Sigmoid colon (tissue), 7 donors: ENCODE results near the gene C15orf61. TPM values are rescaled to one million over a fixed set of nuclear protein-coding genes. Genes with fewer than 3 reads are reported as not detected.

ENCODE experiments used
- DNase-seq: peaks from one replicate; pipeline ENCODE4 v3.0.0-alpha.2; 2019
- H3K27ac ChIP-seq, 4 donors: fragments of 200-600 bp; sonication (generic); one replicate each; pipeline ENCODE4 v1.5.1; 2016 to 2019; ENCODE audit warnings: mild to moderate bottlenecking in 1 of 4
- H3K27me3 ChIP-seq, 3 donors: fragments of 200-600 bp; sonication (generic); one replicate each; pipeline ENCODE4 v1.5.1; 2019; ENCODE audit warnings: mild to moderate bottlenecking in 1 of 3
- H3K36me3 ChIP-seq, 4 donors: fragments of 200-600 bp; sonication (generic); one replicate each; pipeline ENCODE4 v1.5.1; 2016 to 2019
- H3K4me1 ChIP-seq, 4 donors: fragments of 200-600 bp; sonication (generic); one replicate each; pipeline ENCODE4 v1.5.1; 2017 to 2019
- H3K4me3 ChIP-seq, 4 donors: fragments of 200-600 bp; sonication (generic); one replicate each; pipeline ENCODE4 v1.5.1; 2017 to 2019; ENCODE audit warnings: mild to moderate bottlenecking in 2 of 4, moderate library complexity in 1 of 4
- H3K9me3 ChIP-seq, 4 donors: fragments of 200-600 bp in 3 of 4; sonication (generic) in 3 of 4; one replicate each; pipeline versions ENCODE4 v1.5.1 to v1.6.1; 2013 to 2019
- EP300 ChIP-seq, 4 donors: sonication (generic); formaldehyde crosslinking; IDR thresholded peaks; one replicate each; pipeline ENCODE4 v1.6.1; 2017; ENCODE audit warnings: antibody characterized with exemption in 4 of 4
- POLR2A ChIP-seq, 2 donors: fragments of 450-650 bp; IDR thresholded peaks; one replicate each; pipeline ENCODE4 v1.6.1; 2016; ENCODE audit warnings: antibody characterized with exemption in 2 of 2, mild to moderate bottlenecking in 2 of 2, moderate library complexity in 2 of 2
- POLR2AphosphoS5 ChIP-seq, 4 donors: sonication (generic); formaldehyde crosslinking; IDR thresholded peaks; one replicate each; pipeline ENCODE4 v1.6.1; 2017; ENCODE audit warnings: antibody characterized with exemption in 4 of 4
- WGBS, 2 donors: extraction: QIAGEN DNeasy Blood & Tissue Kit; methylation state at CpG; one replicate each; pipeline ENCODE4 v1.1.7; 2013; 5-methylcytosine and 5-hydroxymethylcytosine counted together
- intact Hi-C: fragments of 100-400 bp; cut with DNase I; formaldehyde crosslinking; loops from one replicate; pipeline ENCODE4 v1.15.1; 2023
- polyA plus RNA-seq, 3 donors: library from polyadenylated mRNA; stranded (reverse); fragments of 200-250 nt; gene quantifications; one replicate each; pipeline ENCODE4 v1.2.3, GENCODE V29; 2013
- total RNA-seq, 4 donors: library from RNA; depleted of rRNA; stranded (reverse); fragments of >200 nt; gene quantifications; one replicate each; pipeline ENCODE4 v1.1.0, GENCODE V29; 2016
- TF ChIP-seq, protein P1 (sequence below), 4 experiments: fragments of 450-650 bp in 3 of 4; fragments of 200-600 bp in 1 of 4; IDR thresholded peaks; one replicate each; pipeline ENCODE4 v1.5.1; 2016 to 2019; ENCODE audit warnings: antibody characterized with exemption in 4 of 4, mild to moderate bottlenecking in 3 of 4, moderate library complexity in 2 of 4
- donor health status: healthy with polysubstance abuse.
- donor health status: Bipolar disorder and iron deficiency.
- donor health status: healthy.

Gene C15orf61
- total and polyA plus RNA-seq, 7 donors, result 1.8 to 8.6 (median 4.8) TPM

DNA sequence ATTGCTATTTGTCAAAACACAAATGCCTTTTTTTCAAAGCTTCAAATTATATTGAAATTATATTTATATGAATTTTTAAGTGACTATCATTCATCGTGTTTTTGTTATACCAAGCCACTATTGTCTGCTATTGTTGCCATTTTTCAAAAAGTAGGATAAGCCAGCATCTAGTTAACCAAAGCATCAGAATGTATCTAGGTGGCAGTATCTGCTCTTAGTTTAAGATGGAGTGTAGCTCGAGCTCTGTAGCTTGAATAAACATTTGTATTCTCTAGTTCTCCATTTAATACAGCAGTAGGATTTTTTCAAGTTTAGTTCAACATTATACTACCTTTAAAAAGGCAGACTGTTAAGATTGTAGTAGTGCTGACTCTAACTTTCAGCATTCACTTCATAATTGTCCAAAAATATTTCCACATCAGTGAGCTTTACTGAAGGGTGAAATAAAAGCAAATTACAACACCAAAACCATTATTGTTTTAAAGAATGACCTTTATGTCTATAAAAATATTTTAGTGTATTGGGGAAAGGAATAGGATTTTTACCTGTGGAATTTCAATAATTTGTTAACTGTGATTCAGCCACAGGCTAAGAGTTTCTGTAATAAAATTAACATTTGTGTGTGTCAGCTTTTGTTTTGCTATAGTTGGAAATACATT lies 19.6 kb upstream of the C15orf61 start:
- 27 to 39% methylated on average over 2 of the region's 2 CpGs for WGBS, 2 donors
- Histone ChIP-seq H3K4me1 (no peaks in the 10 kb centered on the region), H3K27ac (no peak overlapping the region), H3K9me3 (no peaks in the 10 kb centered on the region), H3K4me3 (no peak overlapping the region), H3K36me3 (no peaks in the 10 kb centered on the region), H3K27me3 (no peaks in the 10 kb centered on the region)
- TF ChIP-seq, protein P1, sequence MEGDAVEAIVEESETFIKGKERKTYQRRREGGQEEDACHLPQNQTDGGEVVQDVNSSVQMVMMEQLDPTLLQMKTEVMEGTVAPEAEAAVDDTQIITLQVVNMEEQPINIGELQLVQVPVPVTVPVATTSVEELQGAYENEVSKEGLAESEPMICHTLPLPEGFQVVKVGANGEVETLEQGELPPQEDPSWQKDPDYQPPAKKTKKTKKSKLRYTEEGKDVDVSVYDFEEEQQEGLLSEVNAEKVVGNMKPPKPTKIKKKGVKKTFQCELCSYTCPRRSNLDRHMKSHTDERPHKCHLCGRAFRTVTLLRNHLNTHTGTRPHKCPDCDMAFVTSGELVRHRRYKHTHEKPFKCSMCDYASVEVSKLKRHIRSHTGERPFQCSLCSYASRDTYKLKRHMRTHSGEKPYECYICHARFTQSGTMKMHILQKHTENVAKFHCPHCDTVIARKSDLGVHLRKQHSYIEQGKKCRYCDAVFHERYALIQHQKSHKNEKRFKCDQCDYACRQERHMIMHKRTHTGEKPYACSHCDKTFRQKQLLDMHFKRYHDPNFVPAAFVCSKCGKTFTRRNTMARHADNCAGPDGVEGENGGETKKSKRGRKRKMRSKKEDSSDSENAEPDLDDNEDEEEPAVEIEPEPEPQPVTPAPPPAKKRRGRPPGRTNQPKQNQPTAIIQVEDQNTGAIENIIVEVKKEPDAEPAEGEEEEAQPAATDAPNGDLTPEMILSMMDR (IDR thresholded peaks at IDR 0.05), result peak in 2 of 4 experiments; percentile 9 to 15
- TF ChIP-seq POLR2AphosphoS5 (IDR thresholded peaks at IDR 0.05), result no peak
- intact Hi-C loops, result no loop called here
- DNase-seq, result no peak

GRCh38 chr15:67501836-67502461 lies 19.0 kb upstream of the C15orf61 start:
- WGBS, 2 donors, result 77 to 82% methylated on average over 13 of the region's 13 CpGs
- H3K4me3 ChIP-seq, result no peak overlapping the region
- intact Hi-C loops, result no loop called here

GRCh38 chr15:67504056-67504455 lies 16.9 kb upstream of the C15orf61 start:
- Histone ChIP-seq H3K4me1 (no peaks in the 10 kb centered on the region), H3K4me3 (no peak overlapping the region), H3K27me3 (no peaks in the 10 kb centered on the region), H3K36me3 (peaks cover 0 to 4% (median 0%) of the 10 kb centered on the region in 4 donors), H3K9me3 (no peaks in the 10 kb centered on the region), H3K27ac (no peak overlapping the region)
- TF ChIP-seq POLR2A (IDR thresholded peaks at IDR 0.05) (no peak), EP300 (IDR thresholded peaks at IDR 0.05) (no peak), POLR2AphosphoS5 (IDR thresholded peaks at IDR 0.05) (no peak)
- TF ChIP-seq, protein P1 (IDR thresholded peaks at IDR 0.05), result no peak
- no peak for DNase-seq
- WGBS, 2 donors, result 95 to 96% methylated on average over 6 of the region's 6 CpGs
- intact Hi-C loops, result no loop called here

More at GRCh38 chr15:67501836-67502461, 19.0 kb upstream of the C15orf61 start:
- Histone ChIP-seq H3K27me3 (no peaks in the 10 kb centered on the region), H3K4me1 (no peaks in the 10 kb centered on the region), H3K27ac (no peak overlapping the region), H3K9me3 (no peaks in the 10 kb centered on the region), H3K36me3 (no peaks in the 10 kb centered on the region)
- no peak for DNase-seq
- TF ChIP-seq POLR2A (IDR thresholded peaks at IDR 0.05) (no peak), EP300 (IDR thresholded peaks at IDR 0.05) (no peak), POLR2AphosphoS5 (IDR thresholded peaks at IDR 0.05) (no peak)
- TF ChIP-seq, protein P1 (IDR thresholded peaks at IDR 0.05), result no peak

DNA sequence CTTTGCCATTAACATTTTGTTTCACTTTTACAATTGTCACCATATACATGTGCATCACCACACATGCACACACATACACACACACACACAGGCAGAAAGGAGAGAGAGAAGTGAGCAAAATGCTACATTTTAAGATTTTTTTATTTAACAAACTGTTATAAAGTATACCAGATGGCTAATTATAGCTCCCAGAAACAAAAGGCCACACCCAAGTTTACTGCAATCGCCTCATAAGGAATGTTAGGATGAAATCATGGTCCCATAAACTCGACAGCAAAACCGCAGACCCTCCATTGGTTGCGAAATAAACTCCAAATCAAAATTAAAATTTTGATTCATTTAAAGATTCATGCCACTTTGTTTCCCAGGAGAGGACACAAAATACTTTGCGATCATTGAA lies 16.1 kb upstream of the C15orf61 start:
- Histone ChIP-seq H3K4me1 (no peaks in the 10 kb centered on the region), H3K27ac (no peak overlapping the region), H3K9me3 (no peaks in the 10 kb centered on the region), H3K36me3 (peaks cover 0 to 6% (median 0%) of the 10 kb centered on the region in 4 donors), H3K27me3 (no peaks in the 10 kb centered on the region), H3K4me3 (no peak overlapping the region)
- DNase-seq, result no peak
- intact Hi-C loops, result no loop called here
- TF ChIP-seq POLR2A (IDR thresholded peaks at IDR 0.05), result no peak
- no peak for TF ChIP-seq EP300 (IDR thresholded peaks at IDR 0.05)
- no peak for TF ChIP-seq POLR2AphosphoS5 (IDR thresholded peaks at IDR 0.05)
- TF ChIP-seq, protein P1 (IDR thresholded peaks at IDR 0.05), result no peak
- WGBS, 2 donors, result 38 to 73% methylated on average over 5 of the region's 5 CpGs
